ENCODE data around the gene FBXW9. TPM values are rescaled to one million over a fixed set of nuclear protein-coding genes. Genes with fewer than 3 reads are reported as not detected.

FBXW9 gene
- total and polyA plus RNA-seq, 2 of the 13 experiments (the other 11 are each of a cell fraction or from before 2014, with no cell fraction given) = 5.7 to 6.1 TPM

DNA sequence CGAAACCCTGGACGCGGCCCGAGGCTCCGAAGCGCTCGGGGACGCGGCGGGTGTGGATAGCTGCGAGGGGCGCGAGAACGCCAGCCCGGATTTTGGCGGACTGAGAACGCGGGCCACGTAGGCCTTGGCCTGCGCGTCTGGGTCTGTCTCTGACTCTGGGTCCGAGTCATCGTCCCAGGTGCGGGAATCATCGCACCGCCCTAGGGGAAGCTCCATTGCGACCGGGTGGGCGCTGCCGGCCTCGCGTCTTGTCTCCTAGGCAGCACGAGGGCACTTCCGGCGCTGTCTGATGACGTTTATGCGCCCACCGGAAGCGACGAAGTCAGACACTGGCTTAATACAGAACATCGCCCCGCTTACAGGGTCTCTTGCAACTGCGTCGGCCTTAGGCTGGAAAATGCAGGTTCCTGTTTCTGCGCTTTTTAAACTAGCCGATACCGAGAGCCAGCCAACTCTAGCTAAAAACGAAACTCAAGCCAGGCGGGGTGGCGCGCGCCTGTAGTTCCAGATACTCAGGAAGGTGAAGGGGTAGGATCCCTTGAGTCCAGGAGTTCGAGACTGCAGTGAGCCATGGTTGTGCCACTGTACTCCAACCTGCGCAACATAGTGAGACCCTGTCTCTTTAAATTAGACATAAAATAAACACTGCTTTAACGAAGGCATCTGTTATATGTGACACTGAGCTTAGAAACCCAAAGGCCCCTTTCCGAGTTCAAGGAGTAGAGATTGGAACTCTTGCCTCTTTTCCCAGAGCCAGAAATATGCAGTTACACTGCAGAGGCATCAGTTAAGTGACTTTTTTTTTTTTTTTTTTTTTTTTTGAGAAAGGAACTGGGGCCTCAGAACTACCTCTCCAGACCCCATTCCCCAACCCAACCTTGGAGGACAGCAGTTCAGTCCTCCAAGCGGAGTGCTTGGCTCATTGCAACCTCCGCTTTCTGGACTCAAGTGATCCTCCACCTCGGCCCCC, at the start of gene FBXW9 (continued):
- TF ChIP-seq ARID3A (IDR thresholded peaks at IDR 0.05; ENCODE audit: low read depth, low read length) (no peak), BORCS8-MEF2B (CRISPR knock-in tag; IDR thresholded peaks at IDR 0.05) (peak; percentile 37; the same call in 1 of the 2 replicates), SRSF4 (IDR thresholded peaks at IDR 0.05; ENCODE audit: low read depth, low read length, poor library complexity, severe bottlenecking) (no peak), MIXL1 (CRISPR knock-in tag; IDR thresholded peaks at IDR 0.05) (peak; percentile 73), ZBTB38 (CRISPR knock-in tag; IDR thresholded peaks at IDR 0.05) (peak; percentile 41), ZNF44 (CRISPR knock-in tag; IDR thresholded peaks at IDR 0.05) (0 out of 2 replicates have a peak, but pooled peaks have one; percentile 84), GLI4 (CRISPR knock-in tag; IDR thresholded peaks at IDR 0.05; ENCODE audit: borderline replicate concordance) (0 out of 2 replicates have a peak, but pooled peaks have one; percentile 67), KDM5A (IDR thresholded peaks at IDR 0.05; ENCODE audit: borderline replicate concordance, low read length) (peak; percentile 99), LBX2 (CRISPR knock-in tag; IDR thresholded peaks at IDR 0.05; ENCODE audit: borderline replicate concordance) (peak; percentile 60; the same call in 1 of the 2 replicates), ZFP1 (CRISPR knock-in tag; IDR thresholded peaks at IDR 0.05) (peak; percentile 43; the same call in 1 of the 2 replicates), FOXJ3 (CRISPR knock-in tag; IDR thresholded peaks at IDR 0.05; ENCODE audit: borderline replicate concordance) (peak; percentile 59; the same call in 1 of the 2 replicates), BCL6 (CRISPR knock-in tag; IDR thresholded peaks at IDR 0.05) (peak; percentile 46; the same call in 1 of the 2 replicates), AKAP8 (CRISPR knock-in tag; IDR thresholded peaks at IDR 0.05) (peak; percentile 91), ZNF350 (CRISPR knock-in tag; IDR thresholded peaks at IDR 0.05; ENCODE audit: borderline replicate concordance, low read depth) (peak; percentile 68; the same call in 1 of the 2 replicates)
- TF ChIP-seq, protein P1, sequence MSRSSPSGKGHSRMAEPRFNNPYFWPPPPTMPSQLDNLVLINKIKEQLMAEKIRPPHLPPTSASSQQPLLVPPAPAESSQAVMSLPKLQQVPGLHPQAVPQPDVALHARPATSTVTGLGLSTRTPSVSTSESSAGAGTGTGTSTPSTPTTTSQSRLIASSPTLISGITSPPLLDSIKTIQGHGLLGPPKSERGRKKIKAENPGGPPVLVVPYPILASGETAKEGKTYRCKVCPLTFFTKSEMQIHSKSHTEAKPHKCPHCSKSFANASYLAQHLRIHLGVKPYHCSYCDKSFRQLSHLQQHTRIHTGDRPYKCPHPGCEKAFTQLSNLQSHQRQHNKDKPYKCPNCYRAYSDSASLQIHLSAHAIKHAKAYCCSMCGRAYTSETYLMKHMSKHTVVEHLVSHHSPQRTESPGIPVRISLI (CRISPR knock-in tag; IDR thresholded peaks at IDR 0.05; ENCODE audit: borderline replicate concordance) = peak; percentile 51; the same call in 1 of the 2 replicates
- TF ChIP-seq, protein P2, sequence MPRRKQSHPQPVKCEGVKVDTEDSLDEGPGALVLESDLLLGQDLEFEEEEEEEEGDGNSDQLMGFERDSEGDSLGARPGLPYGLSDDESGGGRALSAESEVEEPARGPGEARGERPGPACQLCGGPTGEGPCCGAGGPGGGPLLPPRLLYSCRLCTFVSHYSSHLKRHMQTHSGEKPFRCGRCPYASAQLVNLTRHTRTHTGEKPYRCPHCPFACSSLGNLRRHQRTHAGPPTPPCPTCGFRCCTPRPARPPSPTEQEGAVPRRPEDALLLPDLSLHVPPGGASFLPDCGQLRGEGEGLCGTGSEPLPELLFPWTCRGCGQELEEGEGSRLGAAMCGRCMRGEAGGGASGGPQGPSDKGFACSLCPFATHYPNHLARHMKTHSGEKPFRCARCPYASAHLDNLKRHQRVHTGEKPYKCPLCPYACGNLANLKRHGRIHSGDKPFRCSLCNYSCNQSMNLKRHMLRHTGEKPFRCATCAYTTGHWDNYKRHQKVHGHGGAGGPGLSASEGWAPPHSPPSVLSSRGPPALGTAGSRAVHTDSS (CRISPR knock-in tag; conservative IDR thresholded peaks at IDR 0.05) = no peak
- TF ChIP-seq, protein P3, sequence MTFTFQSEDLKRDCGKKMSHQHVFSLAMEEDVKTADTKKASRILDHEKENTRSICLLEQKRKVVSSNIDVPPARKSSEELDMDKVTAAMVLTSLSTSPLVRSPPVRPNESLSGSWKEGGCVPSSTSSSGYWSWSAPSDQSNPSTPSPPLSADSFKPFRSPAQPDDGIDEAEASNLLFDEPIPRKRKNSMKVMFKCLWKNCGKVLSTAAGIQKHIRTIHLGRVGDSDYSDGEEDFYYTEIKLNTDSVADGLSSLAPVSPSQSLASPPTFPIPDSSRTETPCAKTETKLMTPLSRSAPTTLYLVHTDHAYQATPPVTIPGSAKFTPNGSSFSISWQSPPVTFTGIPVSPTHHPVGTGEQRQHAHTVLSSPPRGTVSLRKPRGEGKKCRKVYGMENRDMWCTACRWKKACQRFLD (CRISPR knock-in tag; IDR thresholded peaks at IDR 0.05; ENCODE audit: borderline replicate concordance) = peak; percentile 80; the same call in 1 of the 2 replicates
- TF ChIP-seq, protein P4, sequence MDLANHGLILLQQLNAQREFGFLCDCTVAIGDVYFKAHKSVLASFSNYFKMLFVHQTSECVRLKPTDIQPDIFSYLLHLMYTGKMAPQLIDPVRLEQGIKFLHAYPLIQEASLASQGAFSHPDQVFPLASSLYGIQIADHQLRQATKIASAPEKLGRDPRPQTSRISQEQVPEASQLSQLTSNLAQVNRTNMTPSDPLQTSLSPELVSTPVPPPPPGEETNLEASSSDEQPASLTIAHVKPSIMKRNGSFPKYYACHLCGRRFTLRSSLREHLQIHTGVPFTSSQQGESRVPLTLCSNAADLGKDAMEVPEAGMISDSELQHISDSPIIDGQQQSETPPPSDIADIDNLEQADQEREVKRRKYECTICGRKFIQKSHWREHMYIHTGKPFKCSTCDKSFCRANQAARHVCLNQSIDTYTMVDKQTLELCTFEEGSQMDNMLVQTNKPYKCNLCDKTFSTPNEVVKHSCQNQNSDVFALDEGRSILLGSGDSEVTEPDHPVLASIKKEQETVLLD (CRISPR knock-in tag; IDR thresholded peaks at IDR 0.05; ENCODE audit: low read depth) = no peak
